SKM-1 (cell line): ENCODE measurements around the gene CITED1.

Experiments used
- DNase-seq: peaks from one replicate; lab custom pipeline; 2025; ENCODE audit not compliant: unreplicated experiment; lab: John Stamatoyannopoulos, UW

CITED1 gene

DNA sequence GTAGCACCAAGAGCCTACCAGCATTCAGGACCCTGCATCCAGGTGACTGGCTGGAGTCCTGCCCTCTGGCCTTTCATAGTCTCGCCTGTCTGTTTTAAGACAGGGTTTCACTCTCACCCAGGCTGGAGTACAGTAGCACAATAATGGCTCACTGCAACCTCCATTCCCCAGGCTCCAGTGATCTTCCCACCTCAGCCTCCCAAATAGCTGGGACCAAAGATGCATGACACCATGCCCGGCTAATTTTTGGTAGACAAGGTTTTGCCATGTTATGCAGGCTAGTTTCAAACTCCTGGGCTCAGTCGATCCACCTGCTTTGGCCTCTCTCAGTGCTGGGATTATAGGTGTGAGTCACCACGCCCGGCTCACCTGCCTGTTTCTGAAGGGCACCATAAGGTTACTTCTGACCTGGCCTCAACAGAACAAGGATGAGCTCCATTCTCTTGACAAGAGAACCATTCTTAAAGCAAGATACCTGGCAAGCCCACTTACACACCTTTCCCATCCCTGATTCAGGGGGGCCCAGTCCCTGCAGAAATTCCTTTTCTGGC is 35.3 kb downstream of the CITED1 start:
- no peak for DNase-seq

- no peak for DNase-seq
Measured at GRCh38 chrX:72269671-72270251, 36.0 kb downstream of the CITED1 start.

GRCh38 chrX:72268597-72269365 is 36.9 kb downstream of the CITED1 start:
- no peak for DNase-seq

- DNase-seq: no peak
Measured at GRCh38 chrX:72265263-72265662, 40.5 kb downstream of the CITED1 start.

DNA sequence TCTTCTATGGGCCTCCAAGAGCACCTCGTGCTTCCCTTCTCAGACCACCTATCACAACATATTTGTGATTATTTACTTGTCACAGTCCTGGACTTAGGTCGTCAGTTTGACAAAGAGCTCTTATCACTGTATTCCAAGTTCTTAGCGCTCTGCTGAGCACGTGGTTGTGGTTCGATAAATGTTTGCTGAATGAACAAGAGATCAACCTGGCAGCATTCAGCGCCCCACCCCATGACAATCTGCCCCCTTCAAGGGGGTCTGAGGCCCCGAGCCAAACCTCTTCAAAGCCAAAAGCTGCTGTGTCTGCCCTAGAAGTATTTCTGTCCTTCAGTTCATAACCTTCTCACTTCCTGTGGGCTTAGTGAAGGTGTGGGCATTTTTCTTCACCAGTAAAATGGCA is 43.6 kb downstream of the CITED1 start:
- DNase-seq: no peak

DNA sequence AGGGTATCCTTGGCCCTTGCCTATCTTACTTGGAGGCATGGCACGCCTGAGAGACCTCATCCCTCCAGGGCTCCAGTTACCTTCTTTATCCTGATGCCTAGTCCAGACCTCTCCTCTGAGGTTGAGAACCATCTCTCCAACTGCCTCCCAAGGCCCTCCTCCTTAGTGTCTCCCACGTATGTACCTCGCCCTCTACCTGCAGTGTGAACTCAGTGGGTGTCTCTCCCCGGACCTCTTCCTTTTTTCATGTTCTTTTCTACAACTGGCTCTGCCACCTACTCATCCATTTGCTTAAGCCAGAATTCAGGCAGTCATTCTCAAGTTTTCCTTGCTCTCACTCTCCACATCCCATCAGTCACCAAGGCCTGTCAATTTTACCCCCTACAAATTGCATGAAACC is 45.3 kb downstream of the CITED1 start:
- DNase-seq: no peak

- DNase-seq: no peak
Measured at GRCh38 chrX:72258174-72258573, 47.5 kb downstream of the CITED1 start.

DNA sequence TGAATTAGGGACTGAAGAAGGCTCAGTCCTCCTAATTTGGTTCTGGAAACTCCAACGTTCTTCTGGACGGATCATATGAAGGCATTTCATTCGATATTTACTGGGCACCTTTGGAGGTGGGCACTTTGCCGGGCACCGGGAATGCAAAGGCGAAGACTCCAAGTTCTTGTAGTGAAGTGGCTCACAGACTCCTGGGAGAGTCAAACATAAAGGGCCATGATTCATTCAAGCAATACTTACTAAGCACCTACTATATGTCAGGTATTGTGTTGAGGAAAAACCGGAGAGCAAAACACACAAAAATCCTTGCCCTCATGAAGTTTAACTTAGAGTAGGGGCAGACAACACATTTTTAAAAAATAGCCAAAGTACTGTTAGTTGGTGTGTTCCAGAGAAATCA is 49.9 kb downstream of the CITED1 start:
- no peak for DNase-seq

- DNase-seq: no peak
Measured at GRCh38 chrX:72255445-72255844, 50.3 kb downstream of the CITED1 start.

- DNase-seq: no peak
Measured at GRCh38 chrX:72254816-72255215, 50.9 kb downstream of the CITED1 start.

- no peak for DNase-seq
Measured at GRCh38 chrX:72253686-72254085, 52.0 kb downstream of the CITED1 start.
